ENCODE results near the gene UACA.

The UACA gene

GRCh38 chr15:70720228-70721016 is 42.9 kb downstream of the UACA start:
- H3K27ac ChIP-seq (replicated peaks; ENCODE audit: low read length): no peak overlapping the region
- H4K91ac ChIP-seq (ENCODE audit: low read depth, low read length, poor library complexity): no peak overlapping the region
- H3K18ac ChIP-seq (ENCODE audit: low read length): no peak overlapping the region
- H3K36me3 ChIP-seq (replicated peaks in 1 of 2; ENCODE audit: control insufficient read depth in 2 of 2, insufficient read depth in 2 of 2, low read length in 2 of 2): no peaks in the 10 kb centered on the region
- no peak overlapping the region for H2BK12ac ChIP-seq (ENCODE audit: low read length)
- no peak overlapping the region for H2BK5ac ChIP-seq (ENCODE audit: low read length)
- H3K9me3 ChIP-seq (replicated peaks in 1 of 2; ENCODE audit: control insufficient read depth in 2 of 2, insufficient read depth in 1 of 2, low read depth in 1 of 2, low read length in 2 of 2): no peaks in the 10 kb centered on the region
- no peak overlapping the region for H2BK120ac ChIP-seq (ENCODE audit: low read depth, low read length)
- no peak overlapping the region for H3K23ac ChIP-seq (ENCODE audit: low read depth, low read length, poor library complexity)
- H3K79me1 ChIP-seq (ENCODE audit: low read depth, low read length): peaks cover 1% of the 10 kb centered on the region
- no peak overlapping the region for H2BK15ac ChIP-seq (ENCODE audit: low read length)
- no peak overlapping the region for H3K4me2 ChIP-seq (ENCODE audit: insufficient read depth, low read length, poor library complexity, severe bottlenecking)
- no peak overlapping the region for H2AK5ac ChIP-seq (ENCODE audit: low read depth, low read length)
- H3K9ac ChIP-seq (ENCODE audit: low read depth, low read length, poor library complexity): no peak overlapping the region
- H3K27me3 ChIP-seq (ENCODE audit: control insufficient read depth in 3 of 3, insufficient read depth in 3 of 3, low read depth in 1 of 3, low read length in 3 of 3): no peaks in the 10 kb centered on the region
- peaks cover 0 to 2% of the 10 kb centered on the region in 2 donors for H3K4me1 ChIP-seq (ENCODE audit: control insufficient read depth in 2 of 2, insufficient read depth in 1 of 2, low read depth in 1 of 2, low read length in 2 of 2)
- no peak overlapping the region for H3K4ac ChIP-seq (ENCODE audit: low read length)
- no CpG with 5 or more reads among the region's 3 CpGs for WGBS, 2 donors (ENCODE audit: extremely low coverage in 2 of 2, insufficient read length in 2 of 2, insufficient replicate concordance in 1 of 2)
- no peak overlapping the region for H4K8ac ChIP-seq (ENCODE audit: low read depth, low read length)
- no peak for DNase-seq (ENCODE audit: low spot score)
- H2AFZ ChIP-seq (ENCODE audit: low read length): no peak overlapping the region
- no peak overlapping the region for H3K14ac ChIP-seq (ENCODE audit: low read length)
- H3K4me3 ChIP-seq (ENCODE audit: low read length in 2 of 2): no peak overlapping the region

DNA sequence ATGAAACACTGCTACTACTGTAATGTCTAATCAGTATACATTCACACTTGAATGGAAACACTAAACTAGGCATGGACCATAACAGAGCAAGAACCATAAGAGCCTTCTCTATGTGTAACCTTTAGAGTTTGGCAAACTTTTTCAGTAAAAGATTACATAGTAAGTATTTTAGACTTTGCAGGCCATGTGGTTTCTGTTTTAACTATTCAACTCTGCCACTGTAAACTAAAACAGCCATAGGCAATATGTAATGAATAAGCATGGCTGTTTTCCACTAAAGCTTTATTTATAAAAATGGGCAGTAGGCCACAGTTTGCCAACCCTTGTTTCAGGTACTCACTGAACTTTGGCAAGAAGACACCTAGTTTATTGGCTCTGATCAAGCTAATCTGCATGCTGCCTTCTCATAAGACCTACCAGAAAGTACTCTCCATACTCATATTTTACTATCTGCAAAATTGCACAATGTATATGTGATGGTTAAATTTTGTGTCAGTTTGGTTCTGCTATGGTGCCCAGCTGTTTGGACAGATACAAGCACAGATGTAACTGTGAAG is 46.0 kb downstream of the UACA start:
- Histone ChIP-seq H3K4ac (ENCODE audit: low read length) (no peak overlapping the region), H2BK12ac (ENCODE audit: low read length) (no peak overlapping the region), H3K27ac (replicated peaks; ENCODE audit: low read length) (no peak overlapping the region), H3K27me3 (ENCODE audit: control insufficient read depth in 3 of 3, insufficient read depth in 3 of 3, low read depth in 1 of 3, low read length in 3 of 3) (no peaks in the 10 kb centered on the region), H3K79me1 (ENCODE audit: low read depth, low read length) (peaks cover 1% of the 10 kb centered on the region), H3K4me2 (ENCODE audit: insufficient read depth, low read length, poor library complexity, severe bottlenecking) (no peak overlapping the region), H3K9me3 (replicated peaks in 1 of 2; ENCODE audit: control insufficient read depth in 2 of 2, insufficient read depth in 1 of 2, low read depth in 1 of 2, low read length in 2 of 2) (no peaks in the 10 kb centered on the region), H3K23ac (ENCODE audit: low read depth, low read length, poor library complexity) (no peak overlapping the region), H3K4me3 (ENCODE audit: low read length in 2 of 2) (no peak overlapping the region), H2AK5ac (ENCODE audit: low read depth, low read length) (no peak overlapping the region), H2AFZ (ENCODE audit: low read length) (no peak overlapping the region), H3K9ac (ENCODE audit: low read depth, low read length, poor library complexity) (no peak overlapping the region), H2BK15ac (ENCODE audit: low read length) (no peak overlapping the region), H2BK5ac (ENCODE audit: low read length) (no peak overlapping the region), H4K8ac (ENCODE audit: low read depth, low read length) (no peak overlapping the region), H3K18ac (ENCODE audit: low read length) (no peak overlapping the region), H3K14ac (ENCODE audit: low read length) (no peak overlapping the region), H4K91ac (ENCODE audit: low read depth, low read length, poor library complexity) (no peak overlapping the region), H2BK120ac (ENCODE audit: low read depth, low read length) (no peak overlapping the region), H3K36me3 (replicated peaks in 1 of 2; ENCODE audit: control insufficient read depth in 2 of 2, insufficient read depth in 2 of 2, low read length in 2 of 2) (no peaks in the 10 kb centered on the region), H3K4me1 (ENCODE audit: control insufficient read depth in 2 of 2, insufficient read depth in 1 of 2, low read depth in 1 of 2, low read length in 2 of 2) (peaks cover 0 to 5% of the 10 kb centered on the region in 2 donors)
- DNase-seq (ENCODE audit: low spot score): no peak

DNA sequence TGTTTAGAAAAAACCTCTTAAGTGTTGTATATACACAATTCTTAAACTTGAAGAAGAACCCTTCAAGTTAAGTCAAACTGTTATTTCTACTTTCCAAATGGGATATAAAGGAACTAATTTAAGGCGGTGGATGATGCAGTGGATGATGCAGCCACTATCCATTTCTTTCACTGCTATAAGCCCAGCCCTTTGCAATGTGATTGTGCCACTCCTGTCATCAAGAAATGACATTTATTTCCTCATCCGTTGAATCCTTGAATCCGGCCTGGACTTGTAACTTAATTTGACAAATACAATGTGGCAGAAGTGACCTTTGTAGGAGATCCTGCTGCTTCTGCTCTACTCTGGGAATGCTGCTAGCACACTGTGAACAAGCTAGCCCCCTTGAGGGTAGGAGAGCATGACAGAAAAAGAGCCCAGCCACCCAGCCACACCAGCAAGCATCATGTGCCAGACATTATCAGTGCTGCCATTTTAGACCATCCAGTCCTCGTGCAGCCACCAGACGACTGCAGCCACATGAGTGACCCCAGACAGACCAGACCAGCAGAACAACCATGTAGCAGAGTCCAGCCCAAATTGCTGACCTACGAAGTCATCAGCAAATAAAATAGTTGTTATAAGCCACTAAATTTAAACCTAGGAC is 47.4 kb downstream of the UACA start:
- no CpG with 5 or more reads among the region's 6 CpGs for WGBS, 2 donors (ENCODE audit: extremely low coverage in 2 of 2, insufficient read length in 2 of 2, insufficient replicate concordance in 1 of 2)
- peaks cover 1% of the 10 kb centered on the region for H3K79me1 ChIP-seq (ENCODE audit: low read depth, low read length)
- H2BK12ac ChIP-seq (ENCODE audit: low read length): no peak overlapping the region
- no peaks in the 10 kb centered on the region for H3K27me3 ChIP-seq (ENCODE audit: control insufficient read depth in 3 of 3, insufficient read depth in 3 of 3, low read depth in 1 of 3, low read length in 3 of 3)
- H3K4me3 ChIP-seq (ENCODE audit: low read length in 2 of 2): no peak overlapping the region
- H2AK5ac ChIP-seq (ENCODE audit: low read depth, low read length): peak overlapping the region; percentile 10
- no peak for DNase-seq (ENCODE audit: low spot score)
- no peak overlapping the region for H3K4me2 ChIP-seq (ENCODE audit: insufficient read depth, low read length, poor library complexity, severe bottlenecking)
- no peak overlapping the region for H3K27ac ChIP-seq (replicated peaks; ENCODE audit: low read length)
- H3K9me3 ChIP-seq (replicated peaks in 1 of 2; ENCODE audit: control insufficient read depth in 2 of 2, insufficient read depth in 1 of 2, low read depth in 1 of 2, low read length in 2 of 2): no peaks in the 10 kb centered on the region
- peaks cover 0 to 5% of the 10 kb centered on the region in 2 donors for H3K4me1 ChIP-seq (ENCODE audit: control insufficient read depth in 2 of 2, insufficient read depth in 1 of 2, low read depth in 1 of 2, low read length in 2 of 2)
- H3K23ac ChIP-seq (ENCODE audit: low read depth, low read length, poor library complexity): no peak overlapping the region
- no peak overlapping the region for H3K14ac ChIP-seq (ENCODE audit: low read length)
- no peak overlapping the region for H2BK5ac ChIP-seq (ENCODE audit: low read length)
- no peak overlapping the region for H4K8ac ChIP-seq (ENCODE audit: low read depth, low read length)
- no peak overlapping the region for H3K4ac ChIP-seq (ENCODE audit: low read length)
- no peak overlapping the region for H2AFZ ChIP-seq (ENCODE audit: low read length)
- no peak overlapping the region for H3K9ac ChIP-seq (ENCODE audit: low read depth, low read length, poor library complexity)
- no peak overlapping the region for H4K91ac ChIP-seq (ENCODE audit: low read depth, low read length, poor library complexity)
- H3K18ac ChIP-seq (ENCODE audit: low read length): no peak overlapping the region
- no peak overlapping the region for H2BK15ac ChIP-seq (ENCODE audit: low read length)
- H2BK120ac ChIP-seq (ENCODE audit: low read depth, low read length): no peak overlapping the region
- H3K36me3 ChIP-seq (replicated peaks in 1 of 2; ENCODE audit: control insufficient read depth in 2 of 2, insufficient read depth in 2 of 2, low read length in 2 of 2): no peaks in the 10 kb centered on the region

GRCh38 chr15:70714565-70714964 is 48.8 kb downstream of the UACA start:
- Histone ChIP-seq H3K9ac (ENCODE audit: low read depth, low read length, poor library complexity) (no peak overlapping the region), H3K79me1 (ENCODE audit: low read depth, low read length) (peaks cover 1% of the 10 kb centered on the region), H3K14ac (ENCODE audit: low read length) (no peak overlapping the region), H3K27ac (replicated peaks; ENCODE audit: low read length) (no peak overlapping the region), H3K4me2 (ENCODE audit: insufficient read depth, low read length, poor library complexity, severe bottlenecking) (no peak overlapping the region), H3K4ac (ENCODE audit: low read length) (no peak overlapping the region), H4K91ac (ENCODE audit: low read depth, low read length, poor library complexity) (no peak overlapping the region), H2AK5ac (ENCODE audit: low read depth, low read length) (no peak overlapping the region), H3K27me3 (ENCODE audit: control insufficient read depth in 3 of 3, insufficient read depth in 3 of 3, low read depth in 1 of 3, low read length in 3 of 3) (no peaks in the 10 kb centered on the region), H2BK120ac (ENCODE audit: low read depth, low read length) (no peak overlapping the region), H3K4me1 (ENCODE audit: control insufficient read depth in 2 of 2, insufficient read depth in 1 of 2, low read depth in 1 of 2, low read length in 2 of 2) (peaks cover 0 to 11% of the 10 kb centered on the region in 2 donors), H3K4me3 (ENCODE audit: low read length in 2 of 2) (no peak overlapping the region), H2BK12ac (ENCODE audit: low read length) (no peak overlapping the region), H2BK5ac (ENCODE audit: low read length) (no peak overlapping the region), H2BK15ac (ENCODE audit: low read length) (no peak overlapping the region), H3K36me3 (replicated peaks in 1 of 2; ENCODE audit: control insufficient read depth in 2 of 2, insufficient read depth in 2 of 2, low read length in 2 of 2) (no peaks in the 10 kb centered on the region), H3K18ac (ENCODE audit: low read length) (no peak overlapping the region), H4K8ac (ENCODE audit: low read depth, low read length) (no peak overlapping the region), H3K23ac (ENCODE audit: low read depth, low read length, poor library complexity) (no peak overlapping the region), H3K9me3 (replicated peaks in 1 of 2; ENCODE audit: control insufficient read depth in 2 of 2, insufficient read depth in 1 of 2, low read depth in 1 of 2, low read length in 2 of 2) (no peaks in the 10 kb centered on the region), H2AFZ (ENCODE audit: low read length) (no peak overlapping the region)
- no CpG with 5 or more reads among the region's 3 CpGs for WGBS, 2 donors (ENCODE audit: extremely low coverage in 2 of 2, insufficient read length in 2 of 2, insufficient replicate concordance in 1 of 2)
- no peak for DNase-seq (ENCODE audit: low spot score)

Data from neuronal stem cell (in vitro differentiated cells).